ENCODE data around the gene NR2F1-AS1.

DNA sequence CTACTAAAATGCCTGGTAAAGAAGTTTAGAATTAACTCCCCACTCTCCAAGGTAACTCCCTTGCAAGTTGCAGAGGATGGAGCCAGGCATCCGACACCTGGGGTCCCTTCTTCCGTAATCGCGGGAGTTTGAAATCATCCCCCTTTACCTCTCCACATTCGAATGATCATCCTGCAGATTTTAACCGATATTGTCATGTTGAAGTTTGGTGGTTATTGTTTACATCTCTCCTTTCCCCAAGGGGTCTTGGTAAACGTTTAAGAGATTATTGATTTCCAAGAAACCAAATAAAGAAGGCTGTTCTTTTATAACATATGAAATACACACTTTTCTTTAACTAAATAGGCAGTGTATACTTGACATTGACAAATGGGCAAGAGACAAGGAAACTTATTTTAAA lies 28.7 kb upstream of the NR2F1-AS1 start:
- no peak for TF ChIP-seq ZFP30 (CRISPR knock-in tag; IDR thresholded peaks at IDR 0.05)
- no peak for TF ChIP-seq TOX (CRISPR knock-in tag; IDR thresholded peaks at IDR 0.05; ENCODE audit: borderline replicate concordance)
- TF ChIP-seq ZFP3 (CRISPR knock-in tag; IDR thresholded peaks at IDR 0.05): no peak
- no peak for TF ChIP-seq BACH2 (CRISPR knock-in tag; IDR thresholded peaks at IDR 0.05; ENCODE audit: borderline replicate concordance)
- no peak for TF ChIP-seq ZNF8 (CRISPR knock-in tag; IDR thresholded peaks at IDR 0.05)
- TF ChIP-seq GLIS3 (CRISPR knock-in tag; IDR thresholded peaks at IDR 0.05): no peak
